ENCODE data around the gene FANCC.

Gene FANCC, protein sequence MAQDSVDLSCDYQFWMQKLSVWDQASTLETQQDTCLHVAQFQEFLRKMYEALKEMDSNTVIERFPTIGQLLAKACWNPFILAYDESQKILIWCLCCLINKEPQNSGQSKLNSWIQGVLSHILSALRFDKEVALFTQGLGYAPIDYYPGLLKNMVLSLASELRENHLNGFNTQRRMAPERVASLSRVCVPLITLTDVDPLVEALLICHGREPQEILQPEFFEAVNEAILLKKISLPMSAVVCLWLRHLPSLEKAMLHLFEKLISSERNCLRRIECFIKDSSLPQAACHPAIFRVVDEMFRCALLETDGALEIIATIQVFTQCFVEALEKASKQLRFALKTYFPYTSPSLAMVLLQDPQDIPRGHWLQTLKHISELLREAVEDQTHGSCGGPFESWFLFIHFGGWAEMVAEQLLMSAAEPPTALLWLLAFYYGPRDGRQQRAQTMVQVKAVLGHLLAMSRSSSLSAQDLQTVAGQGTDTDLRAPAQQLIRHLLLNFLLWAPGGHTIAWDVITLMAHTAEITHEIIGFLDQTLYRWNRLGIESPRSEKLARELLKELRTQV

DNA sequence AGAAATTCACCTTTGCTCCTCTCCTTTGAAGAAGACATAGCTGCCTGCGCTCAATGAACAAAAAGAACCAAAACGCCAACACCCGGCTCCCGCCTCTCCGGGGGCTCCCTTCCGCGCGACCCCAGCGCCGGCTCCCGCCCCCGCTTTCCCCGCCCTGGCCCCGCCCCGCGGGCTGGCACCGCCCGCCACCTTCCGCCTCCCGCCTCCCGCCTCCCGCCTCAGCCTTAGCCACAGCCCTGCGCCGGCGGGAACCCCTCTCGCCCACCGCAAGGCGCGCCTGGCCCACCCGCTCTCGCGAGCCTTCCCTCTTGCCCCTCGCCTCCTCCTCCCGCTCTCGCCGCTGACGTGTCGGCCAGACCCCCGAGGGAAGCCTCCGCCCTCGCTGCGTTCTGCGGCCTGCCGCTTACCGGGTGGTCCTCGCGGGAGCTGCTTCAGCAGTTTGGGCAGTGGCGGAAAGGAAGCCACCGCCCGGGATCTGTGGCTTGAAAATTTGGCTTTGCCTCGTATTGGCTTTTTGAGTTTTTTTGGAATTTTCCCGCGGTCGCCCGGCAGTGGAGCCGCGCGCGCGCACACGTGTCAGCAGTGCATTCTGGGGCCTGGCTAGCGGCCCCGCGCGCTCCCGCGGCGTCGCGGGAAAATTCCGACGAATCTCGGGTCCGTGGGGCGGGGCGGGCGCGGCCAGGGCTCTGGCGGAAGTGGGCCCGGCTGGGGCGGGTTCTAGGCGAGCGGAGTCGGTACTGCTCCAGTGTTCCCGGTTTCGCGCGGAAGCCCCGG is at the start of gene FANCC:
Gene FANCC (minus strand): TSS at position 591 of the 774 bp plus-strand sequence. CDS start 68,418 bp downstream, outside the sequence.
- DNase-seq, result peak in 1 of 2 experiments; percentile 76

DNA sequence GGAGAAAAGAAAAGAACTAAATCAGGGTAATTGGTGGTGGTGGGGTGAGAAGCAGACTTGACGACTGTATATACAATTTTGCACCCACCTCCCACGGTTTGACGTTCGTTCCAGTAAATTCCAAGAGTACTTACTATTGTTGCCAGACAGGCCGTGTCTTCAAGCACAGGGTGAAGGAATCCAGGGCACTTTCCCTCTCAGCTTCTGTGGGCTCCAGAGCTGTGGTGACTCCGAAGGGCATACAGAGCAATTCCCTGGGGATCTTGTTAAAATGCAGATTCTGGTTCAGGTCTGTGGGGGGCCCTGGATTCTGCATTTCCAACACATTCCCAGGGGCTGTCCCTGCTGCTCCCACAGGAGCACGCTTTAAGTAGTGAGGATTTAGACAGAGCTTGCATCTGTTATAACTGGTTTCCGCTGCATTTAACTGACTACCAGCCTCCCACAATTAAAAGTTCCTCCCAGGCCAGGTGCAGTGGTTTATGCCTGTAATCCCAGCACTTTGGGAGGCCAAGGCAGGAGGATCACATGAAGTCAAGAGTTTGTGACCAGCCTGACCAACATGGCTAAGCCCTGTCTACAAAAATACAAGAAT is 49.3 kb upstream of the FANCC start:
- no peak for DNase-seq

DNA sequence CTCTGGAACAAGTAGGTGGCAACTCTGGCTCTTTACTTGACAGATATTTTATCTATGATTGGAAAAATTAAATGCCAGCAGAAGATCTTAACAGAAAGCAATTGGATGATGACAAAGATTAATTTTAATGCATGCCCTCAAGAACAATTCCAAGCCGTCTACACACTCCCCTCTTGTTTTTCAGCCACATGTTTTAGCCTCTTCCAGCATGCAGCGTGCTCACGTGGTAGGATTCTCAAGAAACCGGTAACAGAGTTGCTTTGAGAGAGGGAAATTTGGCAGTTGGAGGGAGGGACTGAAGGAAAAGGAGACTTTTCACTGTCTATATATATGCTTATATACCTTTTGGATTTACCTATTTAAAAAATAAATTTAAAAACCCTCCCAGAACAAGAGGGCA is 48.3 kb upstream of the FANCC start:
- DNase-seq, result no peak

DNA sequence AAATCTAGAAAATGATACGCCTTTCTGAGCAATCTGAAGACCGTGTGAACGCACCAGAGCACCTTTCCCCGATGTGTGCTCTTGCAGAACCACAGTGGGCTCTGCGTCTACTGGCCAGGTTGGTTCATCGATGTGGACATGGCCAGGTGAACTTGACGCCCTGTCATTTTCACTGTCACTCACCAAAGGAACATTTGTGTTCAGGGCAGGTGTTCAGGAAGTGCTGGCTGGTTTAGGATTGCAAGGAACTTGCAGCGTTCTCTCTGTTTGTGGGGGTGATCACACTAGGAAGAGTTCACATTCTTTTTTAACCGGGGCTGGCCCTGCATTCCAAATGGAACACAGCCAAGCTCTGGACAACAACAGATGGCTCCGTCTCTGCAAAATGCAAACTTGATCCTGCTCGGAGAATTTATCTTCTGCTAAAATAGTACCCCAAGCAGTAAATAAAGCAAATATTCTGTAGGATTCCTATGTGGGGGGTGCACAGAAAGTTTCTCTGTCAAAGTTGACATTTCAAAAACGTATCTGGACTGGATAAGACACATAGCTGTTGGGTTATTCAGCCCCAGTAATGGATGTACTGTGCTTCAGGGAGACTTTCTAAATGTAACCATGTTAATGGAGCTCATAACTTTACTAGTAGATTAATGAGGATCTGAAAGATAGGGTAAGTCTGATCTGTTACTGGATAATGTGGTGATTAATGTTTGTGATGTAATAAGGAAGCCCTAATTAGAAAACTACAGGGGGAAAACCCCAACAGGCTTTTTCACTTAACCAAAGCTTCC is 45.7 kb upstream of the FANCC start:
- DNase-seq, result no peak

DNA sequence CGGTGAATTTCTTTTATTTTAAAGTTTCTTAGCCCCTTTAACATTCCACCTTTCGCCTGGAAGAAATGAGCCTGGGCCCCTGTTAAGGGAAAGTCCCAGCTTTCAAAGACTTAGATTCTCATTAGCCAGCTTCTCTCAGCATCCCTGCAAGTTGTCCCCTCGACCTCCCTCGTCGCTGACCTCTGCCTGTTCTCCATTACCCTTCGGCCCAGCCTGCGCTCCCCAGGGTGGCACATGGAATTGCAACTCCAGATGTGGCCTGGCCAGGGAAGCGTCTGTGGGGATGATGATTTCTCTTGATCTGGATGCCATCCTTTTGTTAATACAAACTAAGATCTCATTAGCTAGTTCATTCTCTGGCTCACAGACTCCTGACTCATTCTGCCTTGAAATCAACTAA is 43.4 kb upstream of the FANCC start:
- DNase-seq, result no peak

DNA sequence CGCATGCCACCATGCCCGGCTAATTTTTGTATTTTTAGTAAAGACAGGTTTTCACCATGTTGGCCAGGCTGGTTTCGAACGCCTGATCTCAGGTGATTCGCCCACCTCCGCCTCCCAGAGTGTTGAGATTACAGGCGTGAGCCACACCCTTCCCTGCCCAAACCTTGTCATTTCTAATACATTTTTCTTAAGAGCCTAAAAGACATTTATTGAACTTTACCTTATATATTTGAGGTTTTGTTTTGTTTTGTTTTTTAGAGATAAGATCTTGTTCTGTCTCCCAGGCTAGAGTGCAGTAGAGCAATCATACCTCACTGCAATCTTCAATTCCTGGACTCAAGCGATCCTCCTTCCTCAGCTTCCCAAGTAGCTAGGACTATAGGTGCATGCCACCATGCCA is 39.8 kb upstream of the FANCC start:
- DNase-seq, result no peak

DNA sequence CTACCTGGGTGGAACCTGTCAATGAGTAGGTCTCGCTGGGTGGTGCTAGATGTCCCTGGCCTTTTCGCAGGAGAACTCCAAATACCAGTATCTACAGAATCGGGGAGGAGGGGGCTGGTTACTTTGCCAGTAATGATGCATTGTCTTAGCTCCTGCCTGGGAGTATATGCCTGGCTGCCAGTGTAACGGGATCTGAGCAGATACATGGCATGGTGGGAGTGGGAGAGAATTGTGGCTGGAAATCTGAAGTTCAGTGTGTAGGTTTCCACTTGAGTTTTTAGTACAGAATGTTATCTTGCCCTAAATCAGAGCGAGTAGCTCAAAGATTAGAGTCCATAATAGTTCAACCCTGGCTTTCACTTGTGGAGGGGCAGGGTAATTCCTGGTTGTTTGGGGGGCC is 38.0 kb upstream of the FANCC start:
- DNase-seq, result no peak

DNA sequence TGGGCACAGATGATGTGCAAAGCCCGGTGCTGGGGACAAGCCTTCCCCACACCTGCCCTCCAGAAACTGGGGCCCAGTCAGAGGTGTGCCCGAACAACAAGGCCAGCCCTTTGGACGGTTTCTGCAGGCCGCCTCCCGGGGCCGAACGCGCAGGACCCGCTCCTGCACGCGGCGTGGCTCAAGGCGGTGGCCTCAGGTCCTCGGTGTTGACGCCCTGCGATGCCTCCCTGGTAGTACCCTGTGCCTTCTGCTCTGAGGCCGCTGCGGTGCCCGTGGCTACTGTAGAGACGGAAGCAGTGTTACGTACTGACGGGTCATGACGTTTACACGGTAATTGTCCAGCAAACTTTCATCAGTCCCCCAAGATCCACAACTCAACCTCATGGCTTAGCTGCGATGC is 33.5 kb upstream of the FANCC start:
- DNase-seq, result no peak

DNA sequence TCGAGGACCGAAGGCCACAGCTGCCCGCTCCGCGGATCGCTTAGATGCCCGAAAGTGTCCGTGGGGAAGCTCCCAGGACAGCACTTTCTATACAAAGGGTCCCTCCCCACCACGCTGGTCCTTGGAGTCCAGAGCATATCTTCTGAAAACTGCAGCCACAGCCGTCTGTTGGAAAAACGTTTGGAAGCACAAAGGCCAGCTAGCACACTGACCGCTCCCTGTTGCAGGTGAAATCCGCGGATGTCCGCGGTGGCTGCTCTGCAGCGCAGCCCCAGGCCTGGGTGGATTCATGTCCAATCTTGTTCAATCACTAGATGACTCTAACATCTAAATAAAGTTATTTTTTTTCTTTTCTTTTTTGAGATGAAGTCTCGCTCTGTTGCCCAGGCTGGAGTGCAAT is 32.8 kb upstream of the FANCC start:
- DNase-seq, result no peak

DNA sequence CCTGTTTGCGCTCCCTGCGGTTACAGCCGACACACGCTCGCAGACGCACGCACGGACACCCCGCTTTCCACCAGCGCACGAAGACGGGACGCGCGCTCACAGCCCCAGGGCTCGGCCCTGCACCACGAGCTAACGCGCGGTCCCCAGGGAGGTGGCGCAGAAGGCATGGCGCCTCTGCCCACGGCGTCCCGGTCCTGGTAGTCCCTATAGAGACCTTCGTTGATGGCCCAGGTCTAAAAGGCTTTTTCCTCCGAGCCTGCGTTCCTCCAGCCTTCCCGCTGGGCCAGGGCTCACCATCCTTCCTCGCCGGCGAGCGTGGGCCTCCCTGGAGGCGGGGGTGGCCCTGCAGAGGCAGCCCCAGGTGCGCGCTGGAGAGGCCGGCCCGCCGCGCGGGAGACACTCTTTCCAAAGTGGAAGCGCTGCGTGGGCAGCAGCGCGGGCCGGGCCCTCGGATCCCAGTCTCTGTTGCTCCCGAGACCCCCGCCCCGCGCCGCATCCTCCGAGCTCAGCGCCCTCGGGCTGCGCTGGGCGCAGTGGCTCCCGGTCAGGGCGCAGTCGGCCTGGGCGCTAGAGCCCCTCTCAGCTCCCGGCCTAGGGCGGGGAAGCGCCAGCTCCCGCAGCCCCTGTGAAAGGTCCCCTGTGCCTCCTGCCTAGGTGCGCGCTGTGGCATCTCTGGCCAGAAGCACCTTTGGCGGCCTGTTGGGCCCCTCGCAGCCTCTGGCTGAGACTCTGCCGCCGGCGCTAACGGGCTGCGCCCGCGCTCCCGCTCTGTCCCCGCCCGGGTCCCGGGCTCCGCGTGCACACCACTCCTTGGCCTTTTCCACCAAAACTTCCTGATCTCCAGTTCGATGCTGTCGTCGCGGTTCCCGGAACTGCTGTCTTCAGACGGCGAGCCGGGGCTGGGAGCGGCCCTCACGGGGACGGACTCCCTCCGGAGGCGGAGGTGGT is 31.9 kb upstream of the FANCC start:
- no peak for DNase-seq

DNA sequence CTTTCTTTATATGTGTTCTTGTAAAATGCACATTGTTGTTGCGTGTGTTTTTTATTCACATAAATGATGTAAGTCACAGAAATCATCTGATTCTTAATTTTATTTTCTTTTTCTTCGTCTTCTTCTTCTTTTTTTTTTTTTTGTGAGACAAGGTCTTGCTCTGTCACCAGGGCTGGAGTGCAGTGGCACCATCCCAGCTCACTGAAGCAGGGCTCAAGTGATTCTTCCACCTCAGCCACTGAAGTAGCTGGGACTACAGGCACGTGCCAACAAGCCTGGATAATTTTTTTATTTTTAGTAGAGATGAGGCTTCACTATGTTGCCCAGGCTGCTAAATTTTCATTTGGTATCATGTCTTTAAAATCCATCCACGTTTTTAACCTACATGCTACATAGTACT is 28.5 kb upstream of the FANCC start:
- DNase-seq, result no peak

DNA sequence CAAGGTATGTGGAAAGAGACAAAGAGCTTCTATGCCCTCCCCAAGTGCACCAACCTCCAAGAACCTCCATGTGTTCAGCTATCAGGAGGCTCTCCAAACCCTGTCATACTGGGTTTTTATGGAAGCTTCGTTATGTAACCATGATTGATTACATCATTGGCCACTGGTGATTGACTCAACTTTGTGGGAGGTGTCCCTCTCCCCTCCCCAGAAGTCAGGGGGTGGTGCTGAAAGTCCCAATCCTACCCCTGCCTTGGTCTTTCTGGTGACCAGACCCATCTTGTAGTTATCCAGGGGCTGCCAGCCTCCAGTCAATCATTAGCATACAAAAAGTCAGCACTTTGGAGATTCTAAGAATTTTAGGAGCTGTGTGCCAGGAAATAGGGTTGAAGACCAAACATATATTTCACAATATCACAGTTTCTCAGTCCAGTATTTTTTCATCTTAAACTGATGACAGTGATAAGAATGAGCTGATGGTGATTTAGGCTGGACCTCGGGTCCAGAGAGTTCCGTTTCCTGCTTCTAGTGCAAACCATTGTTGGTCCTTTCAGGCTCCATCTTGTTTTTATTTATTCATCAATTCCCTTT is 27.3 kb upstream of the FANCC start:
- no peak for DNase-seq

DNA sequence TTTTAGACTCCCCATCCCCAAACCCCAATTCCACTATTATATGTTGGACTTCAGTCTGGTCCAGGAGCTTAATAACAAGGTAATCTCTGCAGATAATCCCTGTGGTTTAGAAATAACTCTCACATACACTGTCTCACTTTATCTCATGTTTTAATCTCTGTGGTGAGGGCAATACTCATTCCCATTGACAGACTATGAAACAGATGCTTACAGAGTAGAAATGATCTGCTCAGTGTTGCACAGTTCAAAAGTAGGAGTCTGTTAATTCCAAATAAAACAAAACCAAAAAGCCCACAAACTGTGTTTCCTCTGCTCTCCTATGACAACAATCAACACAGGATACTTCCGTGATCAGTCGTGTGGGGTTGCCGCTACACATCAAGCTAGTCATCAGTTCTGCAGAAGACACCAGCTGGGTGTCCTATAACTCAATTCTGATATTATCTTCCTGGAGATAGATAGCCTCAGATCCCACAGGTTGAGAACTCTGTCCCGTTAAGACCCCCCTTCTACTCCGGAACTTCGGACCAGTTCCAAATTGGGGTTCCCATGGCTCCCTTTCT is 26.3 kb upstream of the FANCC start:
- DNase-seq, result no peak

DNA sequence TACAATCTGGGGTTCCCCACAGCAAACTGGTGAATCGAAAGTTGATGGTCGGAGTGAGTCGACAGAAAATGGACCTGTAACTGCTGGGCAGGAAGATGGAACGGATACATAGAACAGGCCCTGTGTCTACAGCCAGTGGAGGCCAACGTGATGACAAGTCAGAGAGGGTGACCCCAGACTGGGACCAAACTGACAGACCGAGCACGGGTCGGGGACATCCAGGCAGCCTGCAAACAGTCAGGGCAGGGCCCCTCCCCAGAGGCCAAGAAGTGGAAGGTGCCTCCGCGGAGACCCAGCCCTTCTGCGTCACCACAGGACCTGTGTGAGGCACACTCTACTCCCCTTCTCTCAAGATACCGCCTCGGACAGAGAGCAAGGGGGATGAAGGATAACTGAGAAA is 25.1 kb upstream of the FANCC start:
- DNase-seq, result no peak

DNA sequence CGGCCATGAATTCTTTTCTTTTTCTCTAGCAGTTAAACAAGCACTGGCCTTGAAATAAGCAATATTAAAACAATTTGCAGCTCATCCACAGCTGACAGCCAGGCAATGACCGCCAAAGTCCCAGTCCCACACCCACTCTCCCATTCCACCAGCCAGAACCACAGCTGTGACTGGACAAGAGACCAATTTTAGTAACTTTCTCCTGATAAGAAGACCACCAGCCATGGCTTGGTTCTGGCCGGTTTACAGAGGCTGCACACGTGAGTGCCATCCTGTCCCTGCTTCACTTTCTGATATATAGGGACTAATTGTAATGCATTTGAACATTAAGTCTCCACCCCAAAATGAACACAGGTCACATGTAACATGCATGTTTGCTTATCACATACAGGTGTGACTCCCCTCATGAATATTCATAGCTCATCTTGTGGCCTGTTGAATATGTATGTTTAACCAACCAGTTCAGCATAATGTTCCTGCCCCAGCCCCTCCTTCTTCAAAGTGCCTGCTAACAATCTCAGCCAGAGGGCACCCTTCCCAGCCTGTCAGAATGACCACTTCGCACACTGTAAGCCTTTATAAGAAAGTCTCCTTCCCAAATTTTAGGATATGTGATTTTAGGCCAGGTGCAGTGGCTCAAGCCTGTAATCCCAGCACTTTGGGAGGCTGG is 23.9 kb upstream of the FANCC start:
- DNase-seq, result no peak

DNA sequence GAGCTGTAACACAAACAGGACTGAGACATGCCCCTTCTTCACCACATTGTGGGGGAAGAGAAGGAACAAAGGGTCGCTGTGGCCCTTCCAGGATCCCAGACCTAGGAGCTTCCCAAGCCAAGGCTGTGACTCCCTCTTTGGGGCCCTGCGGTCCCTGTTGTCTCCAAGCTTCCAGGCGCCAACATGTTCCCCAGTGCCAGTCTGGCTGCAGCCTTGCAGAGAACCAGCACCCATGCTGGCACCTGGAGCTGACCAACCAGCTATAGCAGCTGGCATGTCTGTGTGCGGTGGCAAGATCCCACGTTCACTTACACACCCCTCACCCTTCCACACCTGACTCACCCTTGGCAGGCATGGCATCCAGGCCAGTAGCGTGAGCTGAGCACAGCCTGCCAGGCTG is 20.7 kb upstream of the FANCC start:
- no peak for DNase-seq

DNA sequence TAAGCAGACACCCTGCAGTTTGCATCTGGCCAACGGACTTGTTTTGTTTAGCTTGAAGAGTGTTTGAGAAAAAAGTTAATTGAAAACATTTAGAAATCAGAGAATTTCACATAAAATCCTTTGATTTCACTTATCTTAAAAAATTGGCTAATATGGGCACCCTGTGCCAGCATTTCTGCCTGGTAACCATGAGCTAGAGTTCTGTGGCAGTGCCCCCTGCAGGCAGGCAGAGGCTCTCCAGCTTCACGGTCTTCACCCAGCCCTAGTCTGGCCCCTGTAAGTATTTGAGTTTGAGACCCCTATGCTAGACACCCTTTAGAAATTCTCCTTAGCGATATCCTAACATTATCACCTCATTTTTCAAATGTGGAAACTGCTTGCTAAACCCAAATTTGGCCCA is 18.8 kb upstream of the FANCC start:
- DNase-seq, result no peak

DNA sequence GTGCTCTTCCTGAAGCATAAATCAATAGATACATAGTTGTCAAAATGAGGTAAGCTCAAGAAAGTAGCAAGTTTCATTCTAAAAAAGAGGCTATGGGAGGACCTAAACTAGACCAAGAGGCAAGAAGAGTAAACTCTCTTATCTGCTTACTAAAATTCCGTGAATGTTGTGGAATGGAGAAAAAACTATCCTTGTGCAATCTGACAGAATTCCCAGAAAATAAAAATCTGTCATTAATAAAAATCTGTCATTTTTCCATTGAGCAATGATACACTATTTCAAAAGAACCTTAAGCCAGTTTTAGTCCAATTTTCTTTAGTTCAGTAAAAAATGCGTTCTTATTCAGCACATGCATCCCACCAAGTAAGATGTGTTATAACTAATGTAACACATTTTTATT is 15.9 kb upstream of the FANCC start:
- DNase-seq, result no peak

DNA sequence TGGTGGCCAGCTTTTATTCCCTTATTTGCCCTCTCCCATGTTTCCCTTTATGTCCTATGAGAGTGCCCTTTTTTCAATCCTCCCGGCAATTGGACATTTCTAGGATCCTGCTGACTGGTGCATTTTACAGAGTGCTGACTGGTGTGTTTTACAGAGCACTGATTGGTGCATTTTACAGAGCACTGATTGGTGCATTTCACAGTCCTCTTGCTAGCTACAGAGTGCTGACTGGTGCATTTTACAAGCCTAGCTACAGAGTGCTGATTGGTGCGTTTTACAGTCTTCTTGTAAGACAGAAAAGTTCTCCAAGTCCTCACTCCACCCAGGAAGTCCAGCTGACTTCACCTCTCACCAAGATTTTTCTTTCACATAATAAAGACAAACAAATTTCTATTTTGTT is 15.4 kb upstream of the FANCC start:
- DNase-seq, result no peak

DNA sequence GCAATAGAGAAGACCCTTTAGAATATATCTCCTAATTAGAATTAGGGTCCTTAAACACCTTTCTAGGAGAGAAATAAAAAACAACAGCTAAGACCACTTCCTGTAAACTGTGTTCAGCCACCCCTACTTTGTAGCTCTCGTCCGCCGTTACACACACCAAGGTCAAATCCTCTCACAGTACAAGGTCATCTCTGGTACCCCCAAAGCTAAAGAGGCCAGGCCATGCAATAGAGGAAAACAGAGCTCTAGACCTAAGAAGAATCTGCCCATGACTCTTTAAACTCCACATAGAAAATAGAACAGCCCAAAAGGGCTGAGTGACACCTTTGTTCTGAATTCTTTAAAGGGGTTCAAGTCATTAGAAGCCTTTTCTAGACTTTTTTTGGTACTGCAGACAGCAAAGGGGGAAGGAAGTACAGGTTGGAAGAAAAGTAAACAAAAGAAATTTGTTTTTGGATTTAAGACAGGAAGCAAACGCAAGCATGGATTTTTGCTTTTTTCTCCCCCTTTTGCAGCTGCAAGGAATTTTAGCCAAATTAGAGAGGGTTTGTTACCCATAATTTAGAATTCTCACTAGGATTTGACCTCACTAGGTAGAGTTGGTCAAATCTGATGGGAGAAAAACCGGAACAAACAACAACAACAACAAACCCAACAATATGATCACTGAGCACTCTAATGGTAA is 13.4 kb upstream of the FANCC start:
- DNase-seq, result no peak
